ENCODE results near the gene CTXND2.

Gene CTXND2

GRCh38 chr1:150954708-150955107 is 67.8 kb downstream of the CTXND2 start:
- WGBS (ENCODE audit: extremely low coverage, insufficient coverage, low lambda C conversion rate), result no CpG with 5 or more reads among the region's 3 CpGs

GRCh38 chr1:150955280-150955679 is 68.3 kb downstream of the CTXND2 start:
- H3K18ac ChIP-seq (ENCODE audit: low read length), result no peak overlapping the region
- H3K4me3 ChIP-seq (ENCODE audit: low read length), result no peak overlapping the region
- no peak overlapping the region for H2BK15ac ChIP-seq (replicated peaks; ENCODE audit: low read depth)
- H3K79me1 ChIP-seq (ENCODE audit: low read length), result no peaks in the 10 kb centered on the region
- H3K27ac ChIP-seq (ENCODE audit: low read depth, low read length), result no peak overlapping the region
- no peak overlapping the region for H3K9ac ChIP-seq (ENCODE audit: low read length)
- no peak overlapping the region for H4K5ac ChIP-seq (ENCODE audit: low read length)
- peaks cover 13% of the 10 kb centered on the region for H3K36me3 ChIP-seq (ENCODE audit: control insufficient read depth, insufficient read depth, low read length)
- H3K79me2 ChIP-seq (ENCODE audit: control insufficient read depth, insufficient read depth, low read length), result no peaks in the 10 kb centered on the region
- no peak overlapping the region for H2BK5ac ChIP-seq (ENCODE audit: low read length)
- H3K4me1 ChIP-seq (ENCODE audit: control insufficient read depth, low read depth, low read length), result no peaks in the 10 kb centered on the region
- no peak overlapping the region for H2AK5ac ChIP-seq (ENCODE audit: low read length)
- no peak overlapping the region for H4K8ac ChIP-seq (ENCODE audit: low read depth, low read length)
- H2BK120ac ChIP-seq (ENCODE audit: low read depth, low read length), result no peak overlapping the region
- H3K56ac ChIP-seq (ENCODE audit: low read length), result no peak overlapping the region
- no peak overlapping the region for H3K23ac ChIP-seq (ENCODE audit: low read length)
- H3K4ac ChIP-seq (ENCODE audit: low read depth, low read length), result no peak overlapping the region
- DNase-seq, result no peak
- no peak overlapping the region for H3K4me2 ChIP-seq (ENCODE audit: low read length)
- no peaks in the 10 kb centered on the region for H3K27me3 ChIP-seq (ENCODE audit: insufficient read depth, low read length, poor library complexity)

More at GRCh38 chr1:150954708-150955107, 67.8 kb downstream of the CTXND2 start:
- Histone ChIP-seq H2BK120ac (ENCODE audit: low read depth, low read length) (no peak overlapping the region), H3K23ac (ENCODE audit: low read length) (no peak overlapping the region), H3K79me2 (ENCODE audit: control insufficient read depth, insufficient read depth, low read length) (no peaks in the 10 kb centered on the region), H3K4ac (ENCODE audit: low read depth, low read length) (no peak overlapping the region), H3K9ac (ENCODE audit: low read length) (no peak overlapping the region), H3K18ac (ENCODE audit: low read length) (no peak overlapping the region), H4K8ac (ENCODE audit: low read depth, low read length) (no peak overlapping the region), H3K36me3 (ENCODE audit: control insufficient read depth, insufficient read depth, low read length) (peaks cover 13% of the 10 kb centered on the region), H2BK5ac (ENCODE audit: low read length) (no peak overlapping the region), H2BK15ac (replicated peaks; ENCODE audit: low read depth) (no peak overlapping the region), H3K4me1 (ENCODE audit: control insufficient read depth, low read depth, low read length) (no peaks in the 10 kb centered on the region), H4K5ac (ENCODE audit: low read length) (no peak overlapping the region), H2AK5ac (ENCODE audit: low read length) (no peak overlapping the region), H3K4me2 (ENCODE audit: low read length) (no peak overlapping the region), H3K27me3 (ENCODE audit: insufficient read depth, low read length, poor library complexity) (no peaks in the 10 kb centered on the region), H3K4me3 (ENCODE audit: low read length) (no peak overlapping the region), H3K56ac (ENCODE audit: low read length) (no peak overlapping the region), H3K79me1 (ENCODE audit: low read length) (no peaks in the 10 kb centered on the region), H3K27ac (ENCODE audit: low read depth, low read length) (no peak overlapping the region)
- no peak for DNase-seq

- no CpG with 5 or more reads among the region's 11 CpGs for WGBS (ENCODE audit: extremely low coverage, insufficient coverage, low lambda C conversion rate)
- H3K18ac ChIP-seq (ENCODE audit: low read length), result no peak overlapping the region
- no peak overlapping the region for H2BK15ac ChIP-seq (replicated peaks; ENCODE audit: low read depth)
- no peak overlapping the region for H2BK5ac ChIP-seq (ENCODE audit: low read length)
- no peak overlapping the region for H3K23ac ChIP-seq (ENCODE audit: low read length)
- no peak overlapping the region for H3K56ac ChIP-seq (ENCODE audit: low read length)
- no peak overlapping the region for H3K4me3 ChIP-seq (ENCODE audit: low read length)
- no peaks in the 10 kb centered on the region for H3K4me1 ChIP-seq (ENCODE audit: control insufficient read depth, low read depth, low read length)
- H3K27ac ChIP-seq (ENCODE audit: low read depth, low read length), result no peak overlapping the region
- H2BK120ac ChIP-seq (ENCODE audit: low read depth, low read length), result no peak overlapping the region
- no peak overlapping the region for H3K4ac ChIP-seq (ENCODE audit: low read depth, low read length)
- no peaks in the 10 kb centered on the region for H3K79me2 ChIP-seq (ENCODE audit: control insufficient read depth, insufficient read depth, low read length)
- H3K36me3 ChIP-seq (ENCODE audit: control insufficient read depth, insufficient read depth, low read length), result peaks cover 18% of the 10 kb centered on the region
- no peaks in the 10 kb centered on the region for H3K79me1 ChIP-seq (ENCODE audit: low read length)
- H4K5ac ChIP-seq (ENCODE audit: low read length), result no peak overlapping the region
- H2AK5ac ChIP-seq (ENCODE audit: low read length), result no peak overlapping the region
- no peak overlapping the region for H4K8ac ChIP-seq (ENCODE audit: low read depth, low read length)
- H3K9ac ChIP-seq (ENCODE audit: low read length), result no peak overlapping the region
- no peak for DNase-seq
- no peaks in the 10 kb centered on the region for H3K27me3 ChIP-seq (ENCODE audit: insufficient read depth, low read length, poor library complexity)
- no peak overlapping the region for H3K4me2 ChIP-seq (ENCODE audit: low read length)
Observed at GRCh38 chr1:150957666-150958065, 70.7 kb downstream of the CTXND2 start.

GRCh38 chr1:150960646-150961045 is 73.7 kb downstream of the CTXND2 start:
- Histone ChIP-seq H3K36me3 (ENCODE audit: control insufficient read depth, insufficient read depth, low read length) (peaks cover 33% of the 10 kb centered on the region), H3K27me3 (ENCODE audit: insufficient read depth, low read length, poor library complexity) (no peaks in the 10 kb centered on the region), H3K18ac (ENCODE audit: low read length) (no peak overlapping the region), H2AK5ac (ENCODE audit: low read length) (no peak overlapping the region), H2BK15ac (replicated peaks; ENCODE audit: low read depth) (no peak overlapping the region), H3K4me1 (ENCODE audit: control insufficient read depth, low read depth, low read length) (no peaks in the 10 kb centered on the region), H2BK120ac (ENCODE audit: low read depth, low read length) (no peak overlapping the region), H3K4ac (ENCODE audit: low read depth, low read length) (no peak overlapping the region), H4K5ac (ENCODE audit: low read length) (no peak overlapping the region), H3K56ac (ENCODE audit: low read length) (no peak overlapping the region), H3K9ac (ENCODE audit: low read length) (no peak overlapping the region), H3K23ac (ENCODE audit: low read length) (no peak overlapping the region), H3K4me3 (ENCODE audit: low read length) (no peak overlapping the region), H3K79me2 (ENCODE audit: control insufficient read depth, insufficient read depth, low read length) (no peaks in the 10 kb centered on the region), H3K4me2 (ENCODE audit: low read length) (no peak overlapping the region), H3K79me1 (ENCODE audit: low read length) (no peaks in the 10 kb centered on the region), H4K8ac (ENCODE audit: low read depth, low read length) (no peak overlapping the region), H2BK5ac (ENCODE audit: low read length) (no peak overlapping the region), H3K27ac (ENCODE audit: low read depth, low read length) (no peak overlapping the region)
- WGBS (ENCODE audit: extremely low coverage, insufficient coverage, low lambda C conversion rate), result no CpG with 5 or more reads among the region's 7 CpGs
- no peak for DNase-seq

GRCh38 chr1:150961756-150962155 is 74.8 kb downstream of the CTXND2 start:
- no peaks in the 10 kb centered on the region for H3K4me1 ChIP-seq (ENCODE audit: control insufficient read depth, low read depth, low read length)
- H2BK15ac ChIP-seq (replicated peaks; ENCODE audit: low read depth), result no peak overlapping the region
- H2BK120ac ChIP-seq (ENCODE audit: low read depth, low read length), result no peak overlapping the region
- no peak overlapping the region for H3K9ac ChIP-seq (ENCODE audit: low read length)
- H2AK5ac ChIP-seq (ENCODE audit: low read length), result no peak overlapping the region
- no peak overlapping the region for H3K18ac ChIP-seq (ENCODE audit: low read length)
- no peak overlapping the region for H3K23ac ChIP-seq (ENCODE audit: low read length)
- H4K5ac ChIP-seq (ENCODE audit: low read length), result no peak overlapping the region
- H3K4me3 ChIP-seq (ENCODE audit: low read length), result no peak overlapping the region
- H3K79me2 ChIP-seq (ENCODE audit: control insufficient read depth, insufficient read depth, low read length), result no peaks in the 10 kb centered on the region
- no peaks in the 10 kb centered on the region for H3K27me3 ChIP-seq (ENCODE audit: insufficient read depth, low read length, poor library complexity)
- no peak overlapping the region for H4K8ac ChIP-seq (ENCODE audit: low read depth, low read length)
- WGBS (ENCODE audit: extremely low coverage, insufficient coverage, low lambda C conversion rate), result no CpG with 5 or more reads among the region's 4 CpGs
- H3K27ac ChIP-seq (ENCODE audit: low read depth, low read length), result no peak overlapping the region
- no peak overlapping the region for H3K4ac ChIP-seq (ENCODE audit: low read depth, low read length)
- DNase-seq, result no peak
- no peaks in the 10 kb centered on the region for H3K79me1 ChIP-seq (ENCODE audit: low read length)
- H3K36me3 ChIP-seq (ENCODE audit: control insufficient read depth, insufficient read depth, low read length), result peaks cover 38% of the 10 kb centered on the region
- H3K56ac ChIP-seq (ENCODE audit: low read length), result no peak overlapping the region
- no peak overlapping the region for H2BK5ac ChIP-seq (ENCODE audit: low read length)
- no peak overlapping the region for H3K4me2 ChIP-seq (ENCODE audit: low read length)
